Osteocyte (in vitro differentiated cells): ENCODE results near the gene KRCC1. TPM values are rescaled to one million over a fixed set of nuclear protein-coding genes. Genes with fewer than 3 reads are reported as not detected.

Source experiments
- DNase-seq: peaks from one replicate; pipeline ENCODE4 v3.0.0; 2021; ENCODE audit warnings: mixed read lengths; ENCODE audit not compliant: unreplicated experiment; ENCODE audit errors: extremely low spot score
- H3K27ac Mint-ChIP-seq: one replicate; pipeline ENCODE4 v1.8.0; 2021; ENCODE audit warnings: mild to moderate bottlenecking, mixed read lengths; ENCODE audit not compliant: unreplicated experiment
- H3K27me3 Mint-ChIP-seq: one replicate; pipeline ENCODE4 v1.8.0; 2021; ENCODE audit warnings: mixed read lengths; ENCODE audit not compliant: unreplicated experiment
- H3K36me3 Mint-ChIP-seq: one replicate; pipeline ENCODE4 v1.8.0; 2021; ENCODE audit warnings: mixed read lengths; ENCODE audit not compliant: unreplicated experiment
- H3K4me1 Mint-ChIP-seq: one replicate; pipeline ENCODE4 v1.8.0; 2021; ENCODE audit warnings: mixed read lengths; ENCODE audit not compliant: unreplicated experiment
- H3K4me3 Mint-ChIP-seq: one replicate; pipeline ENCODE4 v1.8.0; 2021; ENCODE audit warnings: mild to moderate bottlenecking, moderate library complexity, mixed read lengths; ENCODE audit not compliant: unreplicated experiment
- H3K9me3 Mint-ChIP-seq: one replicate; pipeline ENCODE4 v1.8.0; 2021; ENCODE audit warnings: mixed read lengths; ENCODE audit not compliant: unreplicated experiment
- total RNA-seq: library from RNA; stranded (reverse); gene quantifications from 2 replicates; pipeline ENCODE4 v1.2.1, GENCODE V29; 2021
- TF ChIP-seq, protein P1 (sequence below): fragments of 200-600 bp; sonication (generic); IDR thresholded peaks from 2 replicates; pipeline ENCODE4 v1.5.0; 2021; ENCODE audit warnings: antibody characterized with exemption, mild to moderate bottlenecking, moderate library complexity

KRCC1 gene
- total RNA-seq, 1 donor from 2014 or later = 22.4 TPM

DNA sequence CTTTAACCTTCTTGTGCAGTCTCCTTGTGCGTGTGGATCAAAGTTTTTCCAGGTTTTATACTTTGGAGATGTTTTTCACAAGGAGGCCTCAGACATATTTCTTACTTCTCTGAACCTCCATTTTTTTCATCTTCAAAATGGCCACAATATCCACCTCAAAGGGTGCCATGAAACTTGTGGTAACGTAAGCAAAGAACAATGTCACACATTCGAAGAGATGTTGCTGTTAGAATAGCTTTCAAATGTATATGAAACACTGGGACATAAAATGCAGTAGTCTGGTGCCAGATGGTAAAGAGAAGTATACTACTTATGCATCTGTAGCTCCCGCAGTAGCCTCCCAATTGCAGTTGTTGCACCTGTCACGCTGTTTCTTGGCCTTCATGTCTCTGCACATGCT, 2.6 kb upstream of the KRCC1 start:
- H3K27ac Mint-ChIP-seq = no peak overlapping the region
- H3K27me3 Mint-ChIP-seq = no peaks in the 10 kb centered on the region
- H3K36me3 Mint-ChIP-seq = peaks cover 8% of the 10 kb centered on the region
- TF ChIP-seq, protein P1, sequence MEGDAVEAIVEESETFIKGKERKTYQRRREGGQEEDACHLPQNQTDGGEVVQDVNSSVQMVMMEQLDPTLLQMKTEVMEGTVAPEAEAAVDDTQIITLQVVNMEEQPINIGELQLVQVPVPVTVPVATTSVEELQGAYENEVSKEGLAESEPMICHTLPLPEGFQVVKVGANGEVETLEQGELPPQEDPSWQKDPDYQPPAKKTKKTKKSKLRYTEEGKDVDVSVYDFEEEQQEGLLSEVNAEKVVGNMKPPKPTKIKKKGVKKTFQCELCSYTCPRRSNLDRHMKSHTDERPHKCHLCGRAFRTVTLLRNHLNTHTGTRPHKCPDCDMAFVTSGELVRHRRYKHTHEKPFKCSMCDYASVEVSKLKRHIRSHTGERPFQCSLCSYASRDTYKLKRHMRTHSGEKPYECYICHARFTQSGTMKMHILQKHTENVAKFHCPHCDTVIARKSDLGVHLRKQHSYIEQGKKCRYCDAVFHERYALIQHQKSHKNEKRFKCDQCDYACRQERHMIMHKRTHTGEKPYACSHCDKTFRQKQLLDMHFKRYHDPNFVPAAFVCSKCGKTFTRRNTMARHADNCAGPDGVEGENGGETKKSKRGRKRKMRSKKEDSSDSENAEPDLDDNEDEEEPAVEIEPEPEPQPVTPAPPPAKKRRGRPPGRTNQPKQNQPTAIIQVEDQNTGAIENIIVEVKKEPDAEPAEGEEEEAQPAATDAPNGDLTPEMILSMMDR = no peak
- no peak overlapping the region for H3K4me3 Mint-ChIP-seq
- no peaks in the 10 kb centered on the region for H3K9me3 Mint-ChIP-seq
- no peak for DNase-seq
- H3K4me1 Mint-ChIP-seq = peaks cover 25% of the 10 kb centered on the region

DNA sequence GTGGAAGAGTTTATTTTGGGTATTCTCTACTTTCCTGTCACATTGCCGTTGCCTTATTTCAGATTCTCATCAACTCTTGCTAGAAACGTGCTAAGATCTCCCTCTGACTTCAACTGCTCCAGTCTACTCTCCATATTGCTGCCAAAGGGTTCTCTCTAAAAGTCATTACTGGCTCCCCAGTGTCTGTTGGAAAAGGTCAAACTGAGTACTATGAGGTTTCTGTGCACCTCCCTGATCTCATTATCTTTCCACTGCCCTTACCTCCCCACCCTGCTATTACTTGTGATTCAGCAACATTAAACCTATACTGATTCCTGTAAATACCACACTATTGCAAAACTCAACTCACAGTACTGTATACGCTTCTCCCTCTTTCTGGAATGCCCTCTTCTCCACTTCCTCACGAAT, 1.9 kb upstream of the KRCC1 start:
- TF ChIP-seq, protein P1 = no peak
- no peak for DNase-seq
- no peak overlapping the region for H3K4me3 Mint-ChIP-seq
- no peak overlapping the region for H3K27ac Mint-ChIP-seq
- H3K9me3 Mint-ChIP-seq = no peaks in the 10 kb centered on the region
- peaks cover 11% of the 10 kb centered on the region for H3K36me3 Mint-ChIP-seq
- H3K27me3 Mint-ChIP-seq = no peaks in the 10 kb centered on the region
- H3K4me1 Mint-ChIP-seq = peaks cover 31% of the 10 kb centered on the region

DNA sequence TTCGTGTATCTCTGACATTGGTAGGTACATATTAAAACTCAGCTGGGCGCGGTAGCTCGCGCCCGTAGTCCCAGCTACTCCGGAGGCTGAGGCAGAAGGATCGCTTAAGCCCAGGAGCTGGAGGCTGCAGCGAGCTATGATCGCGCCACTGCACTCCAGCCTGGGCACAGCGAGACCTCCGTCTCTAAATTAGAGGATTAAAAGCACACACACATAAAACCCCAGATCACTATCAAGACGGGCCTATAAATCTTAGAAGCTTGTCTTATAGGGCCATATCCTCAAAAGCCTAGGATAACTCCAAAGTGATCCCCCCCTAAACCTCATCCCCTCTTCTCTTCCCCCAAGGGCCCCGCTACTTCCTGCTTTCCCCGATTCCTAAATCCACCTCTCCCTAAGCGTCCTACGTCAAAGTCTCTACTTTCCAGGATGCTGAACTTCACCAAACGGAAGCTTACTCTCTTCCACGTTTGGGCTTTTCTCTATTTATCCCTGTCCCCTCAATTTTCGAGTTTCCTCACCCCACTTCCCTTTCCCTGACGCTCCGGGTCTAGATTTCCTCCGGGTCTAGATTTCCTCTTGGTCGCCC, 707 bp downstream of the KRCC1 start:
- Mint-ChIP-seq H3K9me3 (no peaks in the 10 kb centered on the region), H3K4me3 (peak overlapping the region; percentile 99), H3K36me3 (peaks cover 16% of the 10 kb centered on the region), H3K4me1 (peaks cover 34% of the 10 kb centered on the region), H3K27ac (peak overlapping the region; percentile 98), H3K27me3 (no peaks in the 10 kb centered on the region)
- TF ChIP-seq, protein P1 = no peak
- no peak for DNase-seq

DNA sequence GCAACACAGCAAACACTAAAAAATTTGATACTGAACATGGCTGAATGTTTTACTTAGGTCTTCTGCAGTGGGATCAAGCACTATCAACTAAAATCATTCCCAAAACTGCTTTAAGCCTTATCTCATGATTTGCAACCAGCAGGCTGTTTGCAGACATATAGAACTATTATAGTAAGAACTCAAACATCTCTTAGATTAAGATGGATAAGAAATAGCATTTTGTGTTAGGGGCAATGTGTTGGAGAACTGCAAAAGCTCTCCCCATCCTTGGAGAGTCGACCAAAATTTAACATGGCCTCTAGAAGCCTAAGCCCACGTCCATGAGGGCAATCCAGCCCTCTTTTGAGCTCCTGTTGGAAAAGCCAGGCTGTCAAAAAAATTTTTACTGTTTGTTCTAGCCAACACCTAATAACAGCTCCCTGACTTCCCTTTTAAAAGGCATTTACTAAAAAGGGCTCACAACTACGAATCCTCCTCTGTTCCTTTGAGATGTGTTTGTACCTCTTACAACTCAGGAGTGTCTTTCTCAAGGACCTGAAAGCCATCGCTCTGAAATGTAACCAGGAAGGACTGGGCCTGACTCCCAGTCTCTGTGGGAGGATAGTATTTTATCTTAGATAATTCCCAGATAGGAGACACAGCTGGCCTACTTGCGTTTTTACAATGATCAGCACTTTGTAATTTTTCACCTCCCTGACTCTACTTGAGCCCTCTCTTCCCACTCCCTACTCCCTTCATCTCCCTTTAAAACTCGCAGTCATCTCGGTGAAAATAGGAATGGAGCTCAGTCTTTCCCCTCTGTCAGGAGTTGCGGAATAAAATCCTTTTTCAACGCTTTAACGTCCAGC, 1.4 kb downstream of the KRCC1 start:
- Mint-ChIP-seq H3K36me3 (peaks cover 23% of the 10 kb centered on the region), H3K4me1 (peaks cover 34% of the 10 kb centered on the region), H3K4me3 (peak overlapping the region; percentile 99), H3K9me3 (no peaks in the 10 kb centered on the region), H3K27ac (peak overlapping the region; percentile 98), H3K27me3 (no peaks in the 10 kb centered on the region)
- TF ChIP-seq, protein P1 = no peak
- DNase-seq = no peak

DNA sequence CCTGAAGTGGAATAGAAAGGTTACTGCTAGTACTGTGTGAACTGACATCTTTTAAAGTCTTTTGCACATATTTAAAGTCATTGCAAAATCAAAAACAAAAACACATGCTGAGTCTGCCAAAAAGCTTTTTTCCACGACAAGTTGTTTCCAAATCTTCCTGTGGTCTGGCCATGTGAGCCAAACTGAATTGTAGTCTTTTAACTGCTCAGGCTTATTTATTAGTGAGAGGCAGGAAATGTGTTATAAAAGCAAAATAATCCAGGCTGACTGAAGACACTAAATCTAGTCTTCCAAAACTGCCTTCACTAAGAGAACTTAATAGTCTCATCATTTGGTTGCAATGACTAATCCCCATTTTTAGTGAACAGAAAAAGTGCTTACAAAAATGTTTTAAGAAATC, 2.3 kb downstream of the KRCC1 start:
- H3K27ac Mint-ChIP-seq = peak overlapping the region; percentile 98
- H3K4me3 Mint-ChIP-seq = peak overlapping the region; percentile 99
- H3K9me3 Mint-ChIP-seq = no peaks in the 10 kb centered on the region
- H3K27me3 Mint-ChIP-seq = no peaks in the 10 kb centered on the region
- peaks cover 27% of the 10 kb centered on the region for H3K36me3 Mint-ChIP-seq
- TF ChIP-seq, protein P1 = no peak
- peaks cover 34% of the 10 kb centered on the region for H3K4me1 Mint-ChIP-seq
- DNase-seq = no peak
